Esophagus muscularis mucosa (tissue), 4 donors: ENCODE measurements around the gene ZNF777. TPM values are rescaled to one million over a fixed set of nuclear protein-coding genes. Genes with fewer than 3 reads are reported as not detected.
"Not testable (repeated sequence)": the region's sequence is repeated elsewhere in the genome, so short reads cannot be mapped to it uniquely, and the experiment has no call there.

ENCODE experiments used
- DNase-seq: peaks from one replicate; pipeline ENCODE4 v3.0.0-alpha.2; 2017; ENCODE audit errors: extremely low spot score
- H3K27ac ChIP-seq, 4 donors: fragments of 200-600 bp; sonication (generic); replicated peaks in 1 of 4; 1 replicate in 3 of 4; 2 replicates in 1 of 4; pipeline ENCODE4 v1.5.1; 2016 to 2019; ENCODE audit warnings: mild to moderate bottlenecking in 1 of 4
- H3K27me3 ChIP-seq, 4 donors: fragments of 200-600 bp; sonication (generic); one replicate each; pipeline versions ENCODE4 v1.5.1 to v1.6.0; 2016 to 2019
- H3K36me3 ChIP-seq, 4 donors: fragments of 200-600 bp; sonication (generic); one replicate each; pipeline ENCODE4 v1.5.1; 2016 to 2019
- H3K4me1 ChIP-seq, 4 donors: fragments of 200-600 bp; sonication (generic); one replicate each; pipeline ENCODE4 v1.5.1; 2016 to 2019
- H3K4me3 ChIP-seq, 4 donors: fragments of 200-600 bp; sonication (generic); 1 replicate in 2 of 4; 2 replicates in 2 of 4; pipeline ENCODE4 v1.5.1; 2016 to 2019; ENCODE audit warnings: mild to moderate bottlenecking in 4 of 4, moderate library complexity in 1 of 4
- H3K9me3 ChIP-seq, 4 donors: fragments of 200-600 bp; sonication (generic); 1 replicate in 3 of 4; 2 replicates in 1 of 4; pipeline ENCODE4 v1.5.1; 2016 to 2019
- EP300 ChIP-seq: sonication (generic); formaldehyde crosslinking; IDR thresholded peaks from one replicate; pipeline ENCODE4 v1.6.1; 2017; ENCODE audit warnings: antibody characterized with exemption
- POLR2A ChIP-seq: fragments of 450-650 bp; IDR thresholded peaks from one replicate; pipeline ENCODE4 v1.6.1; 2017; ENCODE audit warnings: antibody characterized with exemption, moderate library complexity, mild to moderate bottlenecking, low read depth
- POLR2AphosphoS5 ChIP-seq, 2 donors: sonication (generic); formaldehyde crosslinking; IDR thresholded peaks; one replicate each; pipeline ENCODE4 v1.6.1; 2017; ENCODE audit warnings: antibody characterized with exemption in 2 of 2
- WGBS: methylation state at CpG from one replicate; pipeline ENCODE4 v1.1.5; 2018; 5-methylcytosine and 5-hydroxymethylcytosine counted together
- intact Hi-C: fragments of 100-400 bp; cut with DNase I; formaldehyde crosslinking; loops from one replicate; pipeline ENCODE4 v1.15.1; 2023
- total RNA-seq, 4 donors: library from RNA; depleted of rRNA; stranded (reverse); fragments of >200 nt; gene quantifications; one replicate each; pipeline versions ENCODE4 v1.1.0 to v1.2.1, GENCODE V29; 2016
- TF ChIP-seq, protein P1 (sequence below), 3 experiments: fragments of 200-600 bp in 2 of 3; fragments of 450-650 bp in 1 of 3; sonication (generic) in 2 of 3; IDR thresholded peaks; one replicate each; pipeline ENCODE4 v1.5.1; 2017 to 2019; ENCODE audit warnings: antibody characterized with exemption in 3 of 3, mild to moderate bottlenecking in 2 of 3, moderate library complexity in 1 of 3

The ZNF777 gene
- total RNA-seq, 4 donors from 2014 or later, result 6.6 to 17.4 (median 13.7) TPM

DNA sequence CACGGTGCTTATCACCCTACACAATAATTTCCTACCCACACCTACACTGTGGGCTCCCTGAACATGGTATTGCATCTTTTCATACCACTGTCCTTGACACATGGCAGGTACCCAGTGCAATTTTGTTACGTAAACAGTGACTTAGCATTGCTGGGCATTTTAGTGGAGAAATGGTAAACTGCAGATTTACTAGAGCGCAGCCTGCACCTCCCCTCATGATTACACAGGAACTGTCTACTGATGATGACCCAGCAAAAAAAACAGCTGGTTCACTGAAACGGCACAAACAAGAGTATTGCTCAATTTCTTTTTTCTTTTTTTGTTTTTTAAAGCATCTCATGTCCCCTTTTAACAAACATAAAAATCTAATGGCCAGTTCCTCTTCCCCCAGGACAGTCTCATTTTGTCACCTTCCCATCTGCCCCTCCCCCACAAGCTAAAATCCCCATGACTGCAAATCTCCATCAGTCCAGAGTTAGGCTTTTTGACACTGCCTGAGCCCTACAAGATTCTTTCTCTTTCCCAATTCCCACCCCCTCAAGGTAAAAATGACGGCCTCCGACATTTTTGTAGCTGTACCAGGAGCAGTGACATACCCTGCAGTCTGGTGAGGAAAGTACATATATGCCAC is 34.0 kb upstream of the ZNF777 start:
- intact Hi-C loops, result loop anchor here (5.0 kb wide), 2 partner anchors 73 to 132 kb away; no protein-coding TSS in a partner anchor
- H3K9me3 ChIP-seq, result no peaks in the 10 kb centered on the region
- no peak overlapping the region for H3K4me3 ChIP-seq
- DNase-seq, result peak; percentile 72
- peaks cover 18 to 32% (median 31%) of the 10 kb centered on the region in 4 donors for H3K4me1 ChIP-seq
- H3K27ac ChIP-seq, result peak overlapping the region; percentile 36 to 94 (median 92)
- peaks cover 42 to 47% (median 44%) of the 10 kb centered on the region in 4 donors for H3K36me3 ChIP-seq
- 78% methylated on average over 6 of the region's 6 CpGs for WGBS
- H3K27me3 ChIP-seq, result no peaks in the 10 kb centered on the region
- TF ChIP-seq POLR2AphosphoS5 (IDR thresholded peaks at IDR 0.05), result no peak
- TF ChIP-seq, protein P1, sequence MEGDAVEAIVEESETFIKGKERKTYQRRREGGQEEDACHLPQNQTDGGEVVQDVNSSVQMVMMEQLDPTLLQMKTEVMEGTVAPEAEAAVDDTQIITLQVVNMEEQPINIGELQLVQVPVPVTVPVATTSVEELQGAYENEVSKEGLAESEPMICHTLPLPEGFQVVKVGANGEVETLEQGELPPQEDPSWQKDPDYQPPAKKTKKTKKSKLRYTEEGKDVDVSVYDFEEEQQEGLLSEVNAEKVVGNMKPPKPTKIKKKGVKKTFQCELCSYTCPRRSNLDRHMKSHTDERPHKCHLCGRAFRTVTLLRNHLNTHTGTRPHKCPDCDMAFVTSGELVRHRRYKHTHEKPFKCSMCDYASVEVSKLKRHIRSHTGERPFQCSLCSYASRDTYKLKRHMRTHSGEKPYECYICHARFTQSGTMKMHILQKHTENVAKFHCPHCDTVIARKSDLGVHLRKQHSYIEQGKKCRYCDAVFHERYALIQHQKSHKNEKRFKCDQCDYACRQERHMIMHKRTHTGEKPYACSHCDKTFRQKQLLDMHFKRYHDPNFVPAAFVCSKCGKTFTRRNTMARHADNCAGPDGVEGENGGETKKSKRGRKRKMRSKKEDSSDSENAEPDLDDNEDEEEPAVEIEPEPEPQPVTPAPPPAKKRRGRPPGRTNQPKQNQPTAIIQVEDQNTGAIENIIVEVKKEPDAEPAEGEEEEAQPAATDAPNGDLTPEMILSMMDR (IDR thresholded peaks at IDR 0.05), result no peak
- no peak for TF ChIP-seq POLR2A
- no peak for TF ChIP-seq EP300

DNA sequence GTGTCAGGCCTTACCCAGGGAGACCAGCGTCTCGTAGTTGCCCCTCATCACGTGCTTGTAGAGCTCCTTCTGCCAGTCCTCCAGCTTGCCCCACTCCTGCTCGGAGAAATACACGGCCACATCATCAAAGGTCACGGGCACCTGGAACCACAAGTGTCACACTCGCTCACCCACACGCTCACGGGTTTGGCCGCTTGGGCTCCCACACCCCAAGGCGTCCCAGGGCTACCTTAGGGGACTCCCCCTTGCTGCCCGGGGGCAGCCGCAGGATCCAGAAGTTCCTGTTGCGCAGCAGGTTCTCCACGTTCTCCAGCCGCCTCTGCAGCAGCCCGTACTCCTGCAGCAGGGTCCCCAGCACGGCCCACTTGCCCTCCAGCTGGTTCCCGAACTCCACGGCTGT is 33.1 kb upstream of the ZNF777 start:
- H3K9me3 ChIP-seq, intact Hi-C loops, H3K27me3 ChIP-seq, DNase-seq, H3K27ac ChIP-seq, H3K4me3 ChIP-seq: not testable (repeated sequence)
- Histone ChIP-seq H3K4me1 (peaks cover 18 to 36% (median 31%) of the 10 kb centered on the region in 4 donors), H3K36me3 (peaks cover 42 to 54% (median 51%) of the 10 kb centered on the region in 4 donors)
- WGBS, result 94% methylated on average over 10 of the region's 20 CpGs

DNA sequence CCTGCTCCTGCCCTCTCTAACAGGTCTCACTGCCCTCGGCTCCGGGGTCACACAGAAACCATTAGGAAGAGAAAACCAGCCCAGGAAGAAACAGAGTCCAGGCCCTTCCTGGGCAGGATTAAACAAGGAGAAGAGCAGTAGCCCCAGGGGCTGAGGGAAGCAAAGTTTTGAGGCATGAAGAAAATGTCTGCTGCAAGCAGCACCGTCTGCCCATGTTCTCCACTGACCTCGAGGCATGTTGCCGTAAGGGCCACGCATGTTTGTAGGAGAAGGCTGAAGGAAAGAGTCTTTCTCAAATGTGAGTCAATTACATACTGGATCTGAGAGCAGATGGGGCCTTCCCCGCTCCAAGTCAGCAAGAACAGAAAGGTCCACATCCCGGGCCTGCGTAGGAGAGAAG is 32.5 kb upstream of the ZNF777 start:
- peak; percentile 34 for DNase-seq
- TF ChIP-seq POLR2AphosphoS5 (IDR thresholded peaks at IDR 0.05), result no peak
- TF ChIP-seq POLR2A, result no peak
- TF ChIP-seq, protein P1 (IDR thresholded peaks at IDR 0.05), result no peak
- TF ChIP-seq EP300, result no peak
- no peak overlapping the region for H3K27ac ChIP-seq
- H3K4me3 ChIP-seq, result no peak overlapping the region
- H3K27me3 ChIP-seq, result no peaks in the 10 kb centered on the region
- intact Hi-C loops, result no loop called here
- H3K36me3 ChIP-seq, result peaks cover 42 to 60% (median 54%) of the 10 kb centered on the region in 4 donors
- no peaks in the 10 kb centered on the region for H3K9me3 ChIP-seq
- H3K4me1 ChIP-seq, result peaks cover 18 to 35% (median 31%) of the 10 kb centered on the region in 4 donors
- WGBS, result 98% methylated on average over 9 of the region's 9 CpGs

DNA sequence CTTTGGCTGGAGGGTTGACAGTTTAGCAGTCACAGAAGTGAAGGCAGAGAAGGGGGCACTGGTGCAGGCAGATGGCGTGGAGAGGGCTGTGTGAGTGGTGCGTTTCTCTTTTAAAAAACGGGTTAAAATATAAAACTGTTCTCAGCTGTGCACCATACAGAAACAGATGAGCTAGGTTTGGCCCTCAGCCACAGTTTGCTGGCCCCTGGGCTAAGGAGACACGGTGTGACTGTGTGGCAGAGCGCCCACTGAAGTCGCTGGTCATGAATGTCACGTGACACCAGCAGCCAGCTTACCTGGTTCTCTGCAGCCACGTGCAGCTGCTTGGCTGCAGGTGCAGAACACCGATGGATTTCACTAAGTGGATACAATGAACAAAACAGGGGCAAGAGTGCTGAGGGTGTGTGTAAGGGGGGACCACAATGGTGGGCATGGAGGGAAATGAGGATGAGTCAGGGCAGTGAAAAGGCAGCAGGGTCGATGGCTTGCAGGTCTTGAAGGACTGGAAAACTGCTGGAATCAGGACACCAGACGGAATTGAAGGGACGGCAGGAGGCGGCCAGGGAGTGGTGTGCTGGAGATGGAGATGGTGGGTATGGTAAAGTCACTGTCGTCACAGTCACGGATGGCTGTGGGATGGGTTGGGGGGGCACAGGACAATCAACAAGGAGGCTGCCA is 29.4 kb upstream of the ZNF777 start:
- peaks cover 61 to 89% (median 79%) of the 10 kb centered on the region in 4 donors for H3K36me3 ChIP-seq
- H3K9me3 ChIP-seq, result no peaks in the 10 kb centered on the region
- no peak overlapping the region for H3K4me3 ChIP-seq
- no peak overlapping the region for H3K27ac ChIP-seq
- H3K27me3 ChIP-seq, result no peaks in the 10 kb centered on the region
- TF ChIP-seq POLR2AphosphoS5 (IDR thresholded peaks at IDR 0.05) (no peak), EP300 (no peak), POLR2A (no peak)
- TF ChIP-seq, protein P1 (IDR thresholded peaks at IDR 0.05), result no peak
- intact Hi-C loops, result no loop called here
- H3K4me1 ChIP-seq, result peaks cover 5 to 14% (median 10%) of the 10 kb centered on the region in 4 donors
- peak; percentile 77 for DNase-seq
- 87% methylated on average over 15 of the region's 15 CpGs for WGBS

DNA sequence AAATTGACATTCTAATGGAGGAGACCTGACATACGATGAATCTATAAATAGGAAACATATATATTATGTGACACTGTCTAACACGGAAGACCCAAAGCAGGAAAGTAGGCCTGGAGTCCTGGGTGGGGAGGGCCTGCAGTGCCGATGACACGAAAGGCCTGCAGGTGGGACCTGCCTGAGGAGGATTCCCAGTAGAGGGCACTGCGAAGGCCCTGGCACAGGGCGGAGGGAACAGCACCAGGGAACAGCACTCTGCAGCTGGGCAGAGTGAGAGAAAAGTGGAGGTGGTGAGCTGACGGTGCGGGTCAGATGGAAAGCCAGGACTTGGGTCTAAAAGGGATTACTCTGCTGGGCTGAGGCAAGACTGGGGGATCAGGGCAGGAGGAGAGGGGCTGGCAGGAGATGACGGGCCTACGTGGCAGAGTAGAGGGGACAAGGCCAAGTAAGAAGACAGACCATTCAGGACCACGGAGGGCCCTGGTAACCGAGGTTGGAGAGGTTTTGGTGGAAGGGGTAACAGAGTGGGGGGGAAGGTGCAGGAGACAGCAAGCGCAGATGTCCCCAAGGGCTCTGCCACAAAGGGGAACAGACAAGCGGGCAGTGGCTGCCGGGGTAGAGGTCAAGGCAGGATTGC is 28.6 kb upstream of the ZNF777 start:
- intact Hi-C loops, result no loop called here
- peaks cover 61 to 90% (median 82%) of the 10 kb centered on the region in 4 donors for H3K36me3 ChIP-seq

More for the DNA sequence above, 28.6 kb upstream of the ZNF777 start:
- Histone ChIP-seq H3K27ac (no peak overlapping the region), H3K9me3 (no peaks in the 10 kb centered on the region), H3K27me3 (no peaks in the 10 kb centered on the region), H3K4me1 (peaks cover 0 to 6% (median 3%) of the 10 kb centered on the region in 4 donors), H3K4me3 (no peak overlapping the region)
- TF ChIP-seq, protein P1 (IDR thresholded peaks at IDR 0.05), result peak in 1 of 3 experiments; percentile 18
- TF ChIP-seq POLR2A (no peak), POLR2AphosphoS5 (IDR thresholded peaks at IDR 0.05) (no peak), EP300 (no peak)
- peak; percentile 64 for DNase-seq
- 87% methylated on average over 15 of the region's 15 CpGs for WGBS
